Inferior parietal cortex (tissue), 1 donor: ENCODE measurements around the gene CHRM4.

ENCODE experiments used
- DNase-seq: peaks from one replicate; pipeline ENCODE4 v3.0.0-alpha.2; 2016; ENCODE audit errors: extremely low spot score

The CHRM4 gene

GRCh38 chr11:46391578-46392420 lies at the start of gene CHRM4:
Gene CHRM4, minus strand, starts transcription at chr11:46391776. Its CDS starts 5,219 bp downstream, at chr11:46386557.
- DNase-seq = no peak

DNA sequence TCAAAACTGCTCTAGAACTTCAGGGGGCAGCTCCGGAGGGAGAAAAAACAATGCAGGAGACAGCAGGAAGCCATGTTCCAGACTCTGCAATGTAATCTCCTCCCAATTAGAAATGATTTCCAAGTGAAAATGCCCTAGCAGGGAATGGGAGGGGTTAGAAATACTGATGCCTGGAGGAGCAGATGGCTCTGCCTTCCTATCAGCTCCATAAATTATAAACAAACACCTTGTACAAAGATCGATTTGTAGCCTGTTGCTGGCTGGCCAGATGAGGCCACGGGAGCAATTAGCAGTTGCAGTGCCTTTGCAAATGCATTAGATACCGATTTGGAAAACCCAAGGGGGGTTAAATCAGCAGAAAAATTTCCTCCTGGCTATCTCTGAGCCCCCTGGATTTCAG lies 46.6 kb upstream of the CHRM4 start:
- DNase-seq = no peak

DNA sequence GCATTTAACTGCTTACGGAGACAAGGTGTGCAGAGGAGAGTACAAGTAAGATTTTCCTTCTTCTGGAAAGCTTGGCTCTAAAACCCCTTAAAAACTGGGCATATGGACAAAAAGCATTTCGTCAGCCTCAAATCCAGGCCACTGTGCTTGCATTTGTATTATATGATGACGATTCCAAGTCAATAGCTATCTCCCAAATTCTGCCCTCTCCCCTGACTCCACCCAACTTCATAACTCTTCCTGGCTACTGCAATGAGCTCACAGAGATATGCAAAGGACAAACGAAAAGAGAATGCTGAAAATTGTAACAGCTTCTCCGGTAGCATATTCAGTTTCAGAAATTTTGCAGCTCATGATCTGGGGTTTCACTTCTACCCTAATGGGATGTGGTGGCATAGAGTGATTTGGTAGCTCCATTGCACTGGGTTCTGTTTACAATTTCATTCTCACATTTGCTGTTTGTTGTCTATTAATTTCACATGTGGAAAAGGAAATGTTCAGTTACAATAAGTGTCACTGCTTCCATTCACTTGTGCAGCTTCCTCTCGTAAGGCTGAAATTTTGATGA lies 45.6 kb upstream of the CHRM4 start:
- no peak for DNase-seq

GRCh38 chr11:46436113-46436512 lies 44.5 kb upstream of the CHRM4 start:
- no peak for DNase-seq

DNA sequence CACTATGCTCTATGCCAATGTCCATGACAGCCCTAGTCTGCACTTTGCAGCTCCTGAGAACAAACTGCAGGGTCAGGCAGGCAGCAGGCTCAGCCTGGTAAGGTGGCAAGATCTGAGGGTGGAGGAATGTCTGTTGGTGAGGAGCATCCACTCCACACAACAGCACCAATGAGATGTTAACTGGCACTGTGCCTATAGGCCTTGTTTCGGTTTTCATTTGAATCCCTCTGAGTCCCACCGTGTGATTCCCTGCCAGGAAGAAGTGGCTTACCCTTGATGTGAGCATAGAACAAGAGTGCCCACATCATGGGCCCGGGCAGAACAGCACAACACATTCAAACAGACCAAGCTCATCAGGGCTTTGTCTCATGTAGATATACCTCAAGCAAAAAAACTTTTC lies 44.1 kb upstream of the CHRM4 start:
- no peak for DNase-seq

DNA sequence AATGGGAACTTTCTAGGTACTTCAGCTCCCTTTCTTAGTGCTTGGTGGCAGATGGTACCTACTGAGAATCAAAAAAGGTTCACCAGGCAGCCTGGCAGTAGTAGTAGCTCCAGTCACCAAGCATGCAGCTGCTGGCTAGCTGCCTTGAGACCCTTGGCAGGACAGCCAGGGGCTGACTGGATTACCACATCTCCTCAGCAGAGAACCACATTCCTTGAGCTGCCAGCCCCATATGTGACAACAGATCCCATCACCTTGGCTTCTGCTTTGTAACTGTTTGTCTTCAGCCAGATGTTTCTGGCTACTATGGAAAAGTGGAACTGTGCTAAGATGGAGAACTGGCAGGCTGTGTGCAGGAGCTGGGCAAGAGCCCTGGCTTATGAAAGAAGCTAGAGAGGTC lies 39.6 kb upstream of the CHRM4 start:
- DNase-seq = no peak

GRCh38 chr11:46429717-46430116 lies 38.1 kb upstream of the CHRM4 start:
- no peak for DNase-seq

DNA sequence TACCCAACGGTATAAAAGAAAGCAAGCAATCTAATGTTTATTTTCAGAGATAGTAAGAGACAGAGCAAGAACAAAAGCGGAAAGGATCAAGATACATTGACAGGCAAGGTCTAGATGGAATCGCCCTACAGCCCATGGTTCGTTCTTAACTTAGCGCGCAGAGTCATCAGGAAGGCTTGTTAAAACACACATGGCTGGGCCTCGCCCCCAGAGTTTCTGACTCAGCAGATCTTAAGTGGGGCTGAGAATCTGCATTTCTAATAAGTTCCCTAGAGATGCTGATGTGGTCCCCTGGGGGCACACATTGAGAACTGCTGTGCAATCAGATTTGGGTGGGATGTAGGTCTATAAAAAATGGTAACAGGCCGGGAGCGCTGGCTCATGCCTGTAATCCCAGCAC lies 35.8 kb upstream of the CHRM4 start:
- no peak for DNase-seq

DNA sequence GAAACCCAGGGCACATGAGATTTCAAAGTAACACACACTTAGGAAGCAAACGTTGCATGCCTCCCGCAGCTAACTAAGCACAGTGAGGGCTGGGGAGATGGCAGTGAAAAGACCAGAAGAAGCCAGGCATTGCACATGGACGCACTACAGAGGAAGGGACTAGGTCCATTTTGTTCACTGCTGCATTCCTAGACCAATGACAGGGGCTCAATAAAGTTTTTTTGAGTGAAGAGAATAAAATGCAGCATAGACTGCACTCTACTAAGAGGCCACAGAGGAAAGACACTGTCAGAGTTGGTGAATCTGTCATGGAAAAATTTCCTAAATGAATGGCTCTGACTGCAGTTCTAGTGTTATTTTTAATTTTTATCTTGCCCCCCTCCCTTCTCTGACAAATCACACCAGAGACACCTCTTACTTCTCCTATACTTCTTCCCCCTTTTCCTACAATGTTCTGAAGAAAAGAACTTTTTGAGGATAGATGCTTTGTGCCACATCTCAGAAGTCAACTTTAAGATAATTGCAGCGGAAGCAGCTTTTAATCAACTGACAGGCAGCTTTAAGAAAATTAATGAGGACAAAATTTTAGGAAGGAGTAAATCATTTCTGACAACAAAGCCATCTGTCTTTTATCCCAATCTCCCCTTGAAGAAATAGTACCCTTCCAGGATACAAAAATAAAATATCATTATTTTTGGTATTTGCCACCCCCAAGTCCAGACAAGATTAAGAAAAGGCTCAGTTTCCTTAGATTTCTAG lies 34.8 kb upstream of the CHRM4 start:
- no peak for DNase-seq

GRCh38 chr11:46422588-46422987 lies 31.0 kb upstream of the CHRM4 start:
- no peak for DNase-seq

DNA sequence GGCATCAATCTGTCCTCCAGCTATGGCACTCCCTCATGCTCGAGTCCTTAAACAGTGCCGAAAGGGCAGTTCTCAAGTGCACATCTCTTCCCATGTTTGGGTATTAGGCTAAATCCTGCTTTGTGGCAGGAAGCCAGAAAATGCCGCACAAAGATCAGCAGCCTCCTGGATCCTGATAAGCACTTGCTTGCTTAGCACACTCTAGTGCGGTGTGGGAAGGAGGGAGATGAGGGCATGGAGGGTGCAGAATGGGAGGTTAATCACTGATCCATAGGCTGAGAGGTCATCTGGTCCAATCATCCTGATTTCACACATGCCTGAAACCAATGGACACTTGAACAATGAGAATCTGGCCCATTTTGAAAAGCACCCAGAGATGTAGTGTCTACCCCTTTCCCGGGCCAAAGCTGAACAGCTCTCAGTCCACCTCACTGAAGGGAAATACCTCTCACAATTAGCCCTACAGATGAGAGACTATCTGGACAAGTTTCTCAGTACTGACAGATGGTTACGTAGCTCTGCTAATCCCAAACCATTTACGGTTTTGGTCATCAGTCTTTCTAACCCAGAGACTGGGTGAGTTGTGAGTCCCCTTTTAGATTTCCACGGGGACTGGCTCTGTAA lies 29.8 kb upstream of the CHRM4 start:
- DNase-seq = no peak

GRCh38 chr11:46420513-46420912 lies 28.9 kb upstream of the CHRM4 start:
- no peak for DNase-seq

- DNase-seq = no peak
These were observed 27.2 kb upstream of the CHRM4 start for GRCh38 chr11:46418751-46419150.

DNA sequence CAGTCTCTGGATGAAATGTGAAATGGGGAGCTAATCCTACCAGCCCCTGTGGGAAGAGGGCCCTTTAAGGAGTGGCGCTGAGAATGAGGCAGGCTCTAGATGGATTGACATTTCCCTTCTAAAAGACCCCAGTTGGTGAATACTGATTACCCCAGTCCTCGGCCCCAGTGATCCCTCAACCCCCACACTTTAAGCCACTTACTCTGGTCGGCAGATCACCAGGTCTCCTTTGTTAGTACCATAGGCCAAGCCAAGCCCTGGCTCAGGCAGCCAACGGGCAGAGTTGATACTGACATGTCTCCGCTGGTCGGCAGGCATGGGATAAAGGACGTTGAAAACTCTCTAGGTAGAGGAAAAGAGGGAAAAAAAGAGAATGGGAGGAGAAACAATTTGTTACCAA lies 26.1 kb upstream of the CHRM4 start:
- no peak for DNase-seq

DNA sequence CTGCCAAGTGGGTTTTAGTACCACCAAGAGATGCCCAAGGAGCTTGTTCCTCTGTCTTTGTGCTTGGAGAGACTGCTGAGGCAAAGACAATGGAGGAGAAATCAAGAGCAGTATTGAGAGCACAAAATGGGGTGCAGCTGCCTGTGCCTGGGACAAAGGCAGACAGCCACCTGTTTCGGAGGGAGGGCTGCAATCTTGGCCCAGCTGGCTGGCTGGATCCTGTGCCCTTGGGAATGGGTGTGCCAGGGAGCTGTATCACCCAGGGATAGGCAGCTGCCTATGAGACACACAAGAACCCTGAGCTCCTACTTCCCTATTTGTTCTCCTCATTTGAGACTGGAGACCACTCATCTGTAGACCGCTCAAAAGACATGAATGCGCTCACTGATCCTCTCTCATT lies 23.3 kb upstream of the CHRM4 start:
- no peak for DNase-seq

GRCh38 chr11:46414466-46414796 lies 22.9 kb upstream of the CHRM4 start:
- no peak for DNase-seq

DNA sequence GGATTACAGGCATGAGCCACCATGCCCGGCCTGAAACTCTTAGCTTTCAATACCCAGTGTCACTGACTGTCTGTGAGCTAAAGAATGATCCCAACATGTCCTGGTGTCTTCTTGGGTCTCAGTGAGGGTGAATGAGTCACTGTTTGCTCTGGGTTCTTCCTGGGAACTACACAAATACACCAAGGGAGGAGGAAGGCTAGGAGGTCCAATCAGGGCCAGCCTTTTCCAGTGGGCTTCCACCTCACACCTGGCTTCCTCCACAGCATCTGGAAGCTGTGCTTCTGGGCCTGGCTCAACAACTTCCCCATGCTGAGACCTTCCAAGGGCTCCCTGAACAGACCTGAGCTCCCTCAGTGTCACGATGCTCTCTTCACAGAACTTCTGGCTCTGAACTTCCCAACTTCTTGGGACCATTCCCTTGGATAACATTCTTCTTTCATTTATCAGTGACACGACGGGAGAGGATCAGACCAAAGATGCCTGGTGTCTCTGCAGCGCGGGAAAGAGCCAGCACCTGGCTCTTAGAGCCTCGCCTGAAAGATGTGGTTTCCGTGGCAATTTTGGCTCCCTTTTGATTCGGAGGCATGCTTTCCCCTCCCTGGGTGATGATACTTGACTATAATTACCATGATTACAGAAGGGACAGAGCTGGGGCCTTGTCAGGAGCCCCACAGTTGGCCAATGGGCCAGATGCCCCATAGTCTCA lies 22.3 kb upstream of the CHRM4 start:
- DNase-seq = no peak

- DNase-seq = no peak
These were observed 18.4 kb upstream of the CHRM4 start for GRCh38 chr11:46410021-46410420.

GRCh38 chr11:46408407-46408986 lies 16.9 kb upstream of the CHRM4 start:
- DNase-seq = no peak

DNA sequence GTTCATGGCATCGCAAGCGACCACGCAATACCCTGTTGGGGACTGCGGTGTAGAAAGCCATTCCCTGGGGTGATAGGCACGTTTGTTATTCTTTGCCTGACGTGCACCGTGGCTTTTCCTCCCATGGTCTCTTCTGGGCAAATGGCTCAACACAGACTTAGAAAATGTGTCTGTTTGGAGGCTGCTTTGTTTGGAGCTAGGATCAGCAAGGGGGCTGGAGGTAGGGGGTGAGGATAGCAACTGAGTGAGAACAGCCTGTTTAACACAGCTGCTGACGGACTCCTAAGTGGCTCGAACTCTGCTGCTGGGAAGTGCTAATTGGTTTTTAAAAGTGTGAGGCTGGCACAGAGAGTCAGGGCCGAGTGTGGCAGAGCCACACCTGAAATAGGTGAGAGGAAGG lies 16.1 kb upstream of the CHRM4 start:
- DNase-seq = no peak

DNA sequence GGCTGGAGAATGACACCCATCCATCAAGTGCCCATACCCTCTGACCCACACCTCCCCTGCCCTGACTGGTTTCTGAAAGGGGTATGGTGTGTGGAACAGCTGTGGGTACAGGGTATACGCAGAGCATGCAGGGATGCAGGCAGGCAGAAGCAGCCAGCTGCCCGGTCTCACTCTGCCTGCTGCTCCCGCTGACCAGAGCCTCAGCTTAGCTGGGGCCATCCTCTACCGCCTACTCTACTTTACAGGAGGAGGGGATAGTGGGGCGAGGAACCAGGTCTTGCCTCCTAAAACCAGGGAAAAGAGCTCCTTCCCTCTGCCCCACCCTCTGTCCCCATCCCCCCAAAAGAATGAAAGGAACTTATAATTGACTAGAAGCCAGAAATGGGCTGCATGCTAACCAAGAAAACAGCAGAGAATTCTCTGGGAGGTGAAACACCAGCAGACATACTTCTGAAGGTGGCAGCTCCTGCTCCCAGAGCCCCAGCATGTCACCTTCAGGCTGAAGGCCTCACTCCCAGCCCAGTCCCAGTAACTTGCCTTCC lies 13.0 kb upstream of the CHRM4 start:
- DNase-seq = no peak
